ENCODE measurements around the gene SNAPC4. TPM values are rescaled to one million over a fixed set of nuclear protein-coding genes. Genes with fewer than 3 reads are reported as not detected.

SNAPC4 gene
- total RNA-seq, 1 donor, result 11.7 TPM

DNA sequence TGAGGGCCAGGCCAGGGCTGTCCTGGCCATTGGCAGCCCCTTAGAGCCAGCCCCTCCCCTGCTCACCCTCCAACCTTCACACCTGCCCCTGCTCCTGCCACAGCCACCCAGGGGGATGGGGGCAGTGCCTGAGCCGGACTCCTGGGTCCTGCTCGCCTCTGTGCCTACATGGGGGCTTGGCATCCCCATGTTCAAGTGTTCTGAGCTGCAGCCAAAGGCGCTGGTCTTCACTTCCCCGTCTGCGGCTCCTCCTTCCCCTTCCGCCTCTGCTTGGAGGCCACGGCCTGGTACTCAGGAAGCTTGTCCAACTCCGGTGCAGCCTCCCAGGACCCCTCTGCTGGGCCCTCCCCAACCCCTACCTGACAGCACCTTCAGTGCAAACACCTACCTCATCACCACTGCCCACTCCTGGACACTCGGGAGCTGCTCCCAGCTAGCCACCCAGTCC, 34.2 kb downstream of the SNAPC4 start:
- DNase-seq (ENCODE audit: low read depth), result no peak
- no peak for TF ChIP-seq CTCF (IDR thresholded peaks at IDR 0.05; ENCODE audit: insufficient read depth, low read depth, low read length)
- no peak overlapping the region for H3K4me3 ChIP-seq (ENCODE audit: low read depth, low read length)

GRCh38 chr9:136364942-136365774, 34.8 kb downstream of the SNAPC4 start:
- DNase-seq (ENCODE audit: low read depth), result no peak
- H3K4me3 ChIP-seq (ENCODE audit: low read depth, low read length), result no peak overlapping the region
- TF ChIP-seq CTCF (IDR thresholded peaks at IDR 0.05; ENCODE audit: insufficient read depth, low read depth, low read length), result no peak

DNA sequence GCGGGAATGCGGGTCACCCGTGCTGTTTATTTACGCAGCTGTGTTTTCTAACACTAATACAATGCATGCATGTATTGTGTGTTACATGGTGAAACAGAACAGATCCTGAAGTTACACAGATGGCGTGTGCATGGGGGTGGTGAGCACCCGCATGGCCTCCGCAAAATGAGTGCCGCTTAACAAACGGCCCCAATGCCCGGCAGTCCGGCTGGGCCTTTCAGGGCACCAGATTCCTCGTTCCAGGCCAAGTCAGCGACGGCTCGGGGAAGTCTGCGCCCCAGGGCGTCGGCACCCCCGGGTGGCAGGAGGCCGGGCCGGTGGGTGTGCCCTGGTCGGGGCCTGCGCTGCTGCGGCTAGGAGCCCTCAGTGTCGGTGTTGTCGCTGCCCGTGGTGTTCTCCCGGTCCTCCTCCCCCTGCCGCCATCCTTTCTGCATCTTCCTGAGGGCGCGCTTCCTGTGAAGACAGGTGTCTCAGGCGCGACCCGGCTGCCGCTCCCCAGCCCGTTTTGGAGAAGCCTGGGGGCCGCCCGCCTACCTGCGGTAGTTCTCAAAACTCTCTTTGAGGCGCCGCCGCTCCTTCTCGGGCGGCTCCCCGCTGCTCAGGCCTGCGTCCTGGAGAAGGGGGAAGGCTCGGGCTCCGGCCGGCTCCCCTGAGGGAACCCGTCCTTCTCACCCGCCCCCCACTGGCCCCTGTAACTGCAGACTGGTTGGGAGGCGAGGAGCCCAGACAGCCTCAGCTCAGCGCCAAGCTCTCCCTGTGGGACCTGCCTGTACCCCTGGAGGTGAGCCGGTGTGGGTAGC, 35.8 kb downstream of the SNAPC4 start:
- H3K4me3 ChIP-seq (ENCODE audit: low read depth, low read length), result peak overlapping the region; percentile 12
- DNase-seq (ENCODE audit: low read depth), result no peak
- TF ChIP-seq CTCF (IDR thresholded peaks at IDR 0.05; ENCODE audit: insufficient read depth, low read depth, low read length), result no peak

DNA sequence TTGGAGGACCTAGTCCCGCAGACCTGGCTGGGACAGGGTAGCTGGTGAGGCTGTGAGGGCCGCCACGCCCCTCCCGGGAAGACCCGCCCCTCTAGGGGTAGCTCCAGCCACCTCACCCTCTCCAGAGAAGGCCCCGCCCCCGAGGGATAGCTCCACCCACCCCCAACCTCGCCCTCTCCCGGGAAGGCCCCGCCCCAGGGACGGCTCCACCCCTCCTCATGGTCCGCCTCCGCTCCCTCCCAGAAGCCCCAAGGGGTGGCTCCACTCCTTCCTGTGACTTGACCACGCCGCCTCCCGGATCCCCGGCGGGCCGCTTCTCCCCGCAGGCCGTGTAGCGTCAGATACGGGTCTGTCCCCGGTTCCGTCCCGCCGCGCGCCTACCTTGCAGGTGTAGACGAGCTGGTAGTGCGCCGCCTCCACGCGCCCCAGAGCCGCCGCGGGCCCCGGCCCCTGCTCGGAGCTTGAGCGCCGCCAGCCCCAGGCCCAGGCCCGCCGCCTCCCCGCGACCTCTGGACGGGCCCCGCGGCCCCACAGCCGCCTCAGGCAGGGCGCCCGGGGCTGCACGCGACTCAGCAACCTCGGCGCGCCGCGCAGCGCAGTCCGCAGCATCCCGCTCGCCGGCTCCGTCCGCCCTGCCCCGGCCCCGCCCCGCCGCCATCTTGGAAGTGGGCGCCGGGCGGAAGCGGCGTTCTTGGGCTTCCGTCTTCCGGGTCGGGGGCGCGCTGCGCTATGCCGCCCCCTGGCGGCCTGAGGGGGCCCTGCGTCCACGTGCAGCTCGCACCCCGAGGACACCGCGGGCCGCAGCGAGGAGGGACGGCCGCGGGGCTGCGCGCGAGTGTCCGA, 36.6 kb downstream of the SNAPC4 start, which contains the start of gene DNLZ:
TSS of gene DNLZ (minus strand) at position 639 of the 843 bp plus-strand sequence. CDS start at position 609, 30 bp downstream.
- peak; percentile 77 for TF ChIP-seq CTCF (IDR thresholded peaks at IDR 0.05; ENCODE audit: insufficient read depth, low read depth, low read length)
- DNase-seq (ENCODE audit: low read depth), result peak; percentile 96
- H3K4me3 ChIP-seq (ENCODE audit: low read depth, low read length), result peak within 1 kb of the TSS; percentile 75

- TF ChIP-seq CTCF (IDR thresholded peaks at IDR 0.05; ENCODE audit: insufficient read depth, low read depth, low read length), result no peak
- H3K4me3 ChIP-seq (ENCODE audit: low read depth, low read length), result peak overlapping the region; percentile 27
- no peak for DNase-seq (ENCODE audit: low read depth)
Measured at GRCh38 chr9:136362450-136362784, 37.6 kb downstream of the SNAPC4 start.

- peak; percentile 69 for DNase-seq (ENCODE audit: low read depth)
- H3K4me3 ChIP-seq (ENCODE audit: low read depth, low read length), result no peak overlapping the region
- TF ChIP-seq CTCF (IDR thresholded peaks at IDR 0.05; ENCODE audit: insufficient read depth, low read depth, low read length), result no peak
Measured at GRCh38 chr9:136361754-136362449, 38.1 kb downstream of the SNAPC4 start.

Data from fibroblast of villous mesenchyme (primary cell).